ENCODE measurements around the gene PROZ. TPM values are rescaled to one million over a fixed set of nuclear protein-coding genes. Genes with fewer than 3 reads are reported as not detected.

PROZ gene
- total RNA-seq, 1 donor from 2014 or later = not detected

DNA sequence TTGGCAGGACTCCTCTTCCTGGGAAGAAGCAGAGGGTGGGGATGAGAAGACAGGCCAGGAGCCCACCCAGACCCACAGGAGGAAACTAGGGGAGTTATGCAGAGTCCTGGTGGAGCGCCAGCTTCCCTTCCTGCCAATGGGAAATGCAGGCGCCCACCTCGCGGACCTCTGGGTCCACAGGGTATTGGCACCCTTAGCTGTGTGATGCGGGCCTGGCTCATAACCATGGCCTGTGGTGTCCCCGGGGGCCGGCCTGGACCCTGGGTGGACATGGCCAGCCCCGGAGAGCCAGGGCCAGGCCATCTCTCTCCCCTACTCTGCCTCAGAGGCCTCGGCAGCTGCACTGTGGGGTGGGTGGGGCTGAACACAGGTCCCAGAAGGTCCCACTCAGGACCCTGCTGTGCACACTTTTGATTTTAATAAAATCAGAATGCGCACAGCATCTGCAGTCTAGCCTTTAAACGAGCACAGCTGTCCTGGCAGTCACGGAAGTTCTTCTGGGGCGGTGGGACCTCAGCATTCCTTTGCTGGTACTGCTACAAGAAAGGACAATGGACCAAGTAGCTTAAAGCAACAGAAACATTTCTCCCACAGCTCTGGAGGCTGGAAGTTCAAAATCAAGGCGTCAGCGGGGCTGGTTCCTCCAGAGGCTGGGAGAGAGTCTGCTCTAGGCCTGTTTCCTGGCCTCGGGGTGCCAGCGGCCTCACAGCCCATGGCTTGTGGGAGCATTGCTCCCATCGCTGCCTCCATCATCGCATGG is 34.1 kb upstream of the PROZ start:
- intact Hi-C loops (cut with micrococcal nuclease) = no loop called here
- Mint-ChIP-seq H3K27me3 (peaks cover 14% of the 10 kb centered on the region), H3K36me3 (ENCODE audit: low read depth) (no peaks in the 10 kb centered on the region), H3K27ac (no peak overlapping the region), H3K9me3 (no peaks in the 10 kb centered on the region), H3K4me1 (no peaks in the 10 kb centered on the region), H3K4me3 (no peak overlapping the region)
- no peak for DNase-seq

GRCh38 chr13:113125506-113126264 is 32.8 kb upstream of the PROZ start:
- no peaks in the 10 kb centered on the region for H3K36me3 Mint-ChIP-seq (ENCODE audit: low read depth)
- H3K4me3 Mint-ChIP-seq = no peak overlapping the region
- no peaks in the 10 kb centered on the region for H3K4me1 Mint-ChIP-seq
- intact Hi-C loops (cut with micrococcal nuclease) = no loop called here
- peaks cover 18% of the 10 kb centered on the region for H3K27me3 Mint-ChIP-seq
- no peak for DNase-seq
- H3K27ac Mint-ChIP-seq = no peak overlapping the region
- H3K9me3 Mint-ChIP-seq = no peaks in the 10 kb centered on the region

- Mint-ChIP-seq H3K4me3 (no peak overlapping the region), H3K36me3 (ENCODE audit: low read depth) (no peaks in the 10 kb centered on the region), H3K4me1 (no peaks in the 10 kb centered on the region), H3K9me3 (no peaks in the 10 kb centered on the region), H3K27ac (no peak overlapping the region), H3K27me3 (peaks cover 26% of the 10 kb centered on the region)
- no peak for DNase-seq
- intact Hi-C loops (cut with micrococcal nuclease) = no loop called here
Measured at GRCh38 chr13:113126265-113127150, 31.9 kb upstream of the PROZ start.

DNA sequence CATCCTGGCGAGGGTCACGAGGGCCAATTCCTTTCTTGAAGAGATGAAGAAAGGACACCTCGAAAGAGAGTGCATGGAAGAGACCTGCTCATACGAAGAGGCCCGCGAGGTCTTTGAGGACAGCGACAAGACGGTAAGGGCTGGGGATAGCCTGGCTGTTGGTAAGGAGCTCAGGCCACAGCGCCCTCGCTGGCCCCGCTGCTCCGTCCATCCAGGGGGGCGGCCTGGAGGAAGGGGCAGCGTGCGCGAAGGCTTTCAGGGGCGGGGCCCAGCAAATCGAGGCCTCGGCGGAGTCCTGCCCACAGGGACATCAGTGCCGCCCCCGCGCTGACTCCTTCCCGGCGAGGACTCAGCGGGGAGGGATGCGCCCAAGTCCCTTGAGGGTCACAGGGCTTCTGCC is 29.0 kb upstream of the PROZ start:
- H3K27me3 Mint-ChIP-seq = peaks cover 50% of the 10 kb centered on the region
- no peaks in the 10 kb centered on the region for H3K36me3 Mint-ChIP-seq (ENCODE audit: low read depth)
- H3K4me1 Mint-ChIP-seq = no peaks in the 10 kb centered on the region
- intact Hi-C loops (cut with micrococcal nuclease) = no loop called here
- DNase-seq = no peak
- H3K9me3 Mint-ChIP-seq = no peaks in the 10 kb centered on the region
- no peak overlapping the region for H3K4me3 Mint-ChIP-seq
- H3K27ac Mint-ChIP-seq = no peak overlapping the region

- no peak overlapping the region for H3K27ac Mint-ChIP-seq
- no peaks in the 10 kb centered on the region for H3K36me3 Mint-ChIP-seq (ENCODE audit: low read depth)
- DNase-seq = peak; percentile 72
- H3K4me3 Mint-ChIP-seq = peak overlapping the region; percentile 49
- peaks cover 50% of the 10 kb centered on the region for H3K27me3 Mint-ChIP-seq
- H3K9me3 Mint-ChIP-seq = no peaks in the 10 kb centered on the region
- intact Hi-C loops (cut with micrococcal nuclease) = no loop called here
- H3K4me1 Mint-ChIP-seq = no peaks in the 10 kb centered on the region
Measured at GRCh38 chr13:113129921-113130750, 28.3 kb upstream of the PROZ start.

GRCh38 chr13:113135281-113135760 is 23.1 kb upstream of the PROZ start:
- H3K36me3 Mint-ChIP-seq (ENCODE audit: low read depth) = no peaks in the 10 kb centered on the region
- DNase-seq = no peak
- no peaks in the 10 kb centered on the region for H3K4me1 Mint-ChIP-seq
- peaks cover 48% of the 10 kb centered on the region for H3K27me3 Mint-ChIP-seq
- no peak overlapping the region for H3K4me3 Mint-ChIP-seq
- intact Hi-C loops (cut with micrococcal nuclease) = no loop called here
- H3K9me3 Mint-ChIP-seq = no peaks in the 10 kb centered on the region
- H3K27ac Mint-ChIP-seq = no peak overlapping the region

DNA sequence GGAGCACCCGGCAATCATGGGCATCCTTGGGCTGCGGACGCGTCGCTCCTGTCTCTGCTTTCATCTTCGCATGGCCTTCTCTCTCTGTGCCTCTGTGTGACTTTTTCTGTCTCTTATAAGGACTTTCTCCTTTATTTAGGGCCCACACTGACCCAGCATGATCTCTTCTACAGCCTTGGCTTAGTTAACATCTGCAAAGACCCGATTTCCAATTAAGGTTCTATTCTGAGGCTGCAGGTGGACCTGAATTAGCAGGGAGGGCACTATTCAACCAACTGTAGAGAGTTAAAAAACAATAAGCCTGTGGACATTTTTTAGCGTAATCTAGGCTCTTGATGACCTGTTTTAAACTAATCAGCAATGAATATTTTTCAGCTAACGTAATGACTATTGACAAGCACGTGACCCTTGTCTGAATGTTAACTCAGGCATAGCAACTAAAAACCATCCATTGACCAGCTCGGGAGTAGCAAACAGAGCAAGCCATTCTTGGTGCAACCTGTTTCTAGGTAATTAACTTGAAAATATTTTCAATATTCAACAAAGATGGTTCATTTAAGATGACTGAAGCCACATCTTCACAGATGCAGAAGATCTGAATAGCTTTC is 20.7 kb upstream of the PROZ start:
- no peaks in the 10 kb centered on the region for H3K36me3 Mint-ChIP-seq (ENCODE audit: low read depth)
- no peak overlapping the region for H3K4me3 Mint-ChIP-seq
- no peaks in the 10 kb centered on the region for H3K4me1 Mint-ChIP-seq
- H3K27ac Mint-ChIP-seq = no peak overlapping the region
- peaks cover 29% of the 10 kb centered on the region for H3K27me3 Mint-ChIP-seq
- intact Hi-C loops (cut with micrococcal nuclease) = no loop called here
- no peaks in the 10 kb centered on the region for H3K9me3 Mint-ChIP-seq
- no peak for DNase-seq

GRCh38 chr13:113138792-113139551 is 19.5 kb upstream of the PROZ start:
- H3K9me3 Mint-ChIP-seq = no peaks in the 10 kb centered on the region
- intact Hi-C loops (cut with micrococcal nuclease) = no loop called here
- DNase-seq = no peak
- H3K4me1 Mint-ChIP-seq = no peaks in the 10 kb centered on the region
- peaks cover 18% of the 10 kb centered on the region for H3K27me3 Mint-ChIP-seq
- H3K27ac Mint-ChIP-seq = no peak overlapping the region
- no peaks in the 10 kb centered on the region for H3K36me3 Mint-ChIP-seq (ENCODE audit: low read depth)
- H3K4me3 Mint-ChIP-seq = no peak overlapping the region

DNA sequence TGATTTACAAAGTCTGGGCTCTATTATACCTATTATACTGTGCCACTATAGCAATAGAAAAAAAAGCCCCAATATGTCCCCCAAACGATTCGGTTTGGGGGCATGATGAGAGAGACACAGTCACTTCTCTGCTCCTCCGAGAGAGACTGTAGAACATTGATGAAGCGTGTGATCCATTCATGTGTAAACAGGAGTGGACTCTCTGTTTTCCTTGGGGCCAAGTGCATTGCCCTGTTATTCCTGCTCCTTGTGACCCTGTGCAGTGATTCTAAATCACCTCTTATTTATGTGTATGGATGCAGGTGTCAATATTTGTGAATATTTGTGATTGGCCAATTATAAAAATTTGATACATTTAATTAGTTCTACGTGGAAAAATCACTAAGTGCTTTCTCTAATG is 18.9 kb upstream of the PROZ start:
- Mint-ChIP-seq H3K27ac (no peak overlapping the region), H3K4me3 (no peak overlapping the region), H3K27me3 (peaks cover 14% of the 10 kb centered on the region), H3K4me1 (no peaks in the 10 kb centered on the region), H3K36me3 (ENCODE audit: low read depth) (no peaks in the 10 kb centered on the region), H3K9me3 (no peaks in the 10 kb centered on the region)
- DNase-seq = no peak
- intact Hi-C loops (cut with micrococcal nuclease) = no loop called here

- Mint-ChIP-seq H3K27me3 (peaks cover 9% of the 10 kb centered on the region), H3K4me1 (no peaks in the 10 kb centered on the region), H3K36me3 (ENCODE audit: low read depth) (no peaks in the 10 kb centered on the region), H3K4me3 (no peak overlapping the region), H3K9me3 (no peaks in the 10 kb centered on the region), H3K27ac (no peak overlapping the region)
- intact Hi-C loops (cut with micrococcal nuclease) = no loop called here
- no peak for DNase-seq
Measured at GRCh38 chr13:113140677-113141600, 17.5 kb upstream of the PROZ start.

DNA sequence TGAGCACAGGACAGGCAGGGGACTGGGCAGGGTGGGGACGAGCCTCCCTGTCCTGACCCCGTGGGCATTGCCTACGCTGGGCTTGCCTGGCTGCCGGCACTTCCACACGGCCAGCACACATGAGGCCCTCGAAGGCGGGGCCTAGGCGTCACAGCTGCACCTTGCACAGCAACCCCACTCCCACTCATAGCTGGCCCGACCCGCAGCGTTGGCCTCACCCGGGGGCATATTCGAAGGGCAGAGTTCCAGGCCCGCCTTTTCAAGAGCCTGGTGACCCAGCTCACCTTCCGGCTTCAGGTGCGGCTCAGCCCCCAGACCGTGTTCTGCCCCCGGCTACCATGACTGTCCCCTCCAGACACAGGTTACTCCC is 16.9 kb upstream of the PROZ start:
- H3K27me3 Mint-ChIP-seq = peaks cover 7% of the 10 kb centered on the region
- no peak overlapping the region for H3K4me3 Mint-ChIP-seq
- H3K27ac Mint-ChIP-seq = no peak overlapping the region
- no peaks in the 10 kb centered on the region for H3K36me3 Mint-ChIP-seq (ENCODE audit: low read depth)
- no peaks in the 10 kb centered on the region for H3K4me1 Mint-ChIP-seq
- DNase-seq = no peak
- intact Hi-C loops (cut with micrococcal nuclease) = no loop called here
- no peaks in the 10 kb centered on the region for H3K9me3 Mint-ChIP-seq

- no peak overlapping the region for H3K4me3 Mint-ChIP-seq
- H3K27ac Mint-ChIP-seq = no peak overlapping the region
- no peaks in the 10 kb centered on the region for H3K4me1 Mint-ChIP-seq
- no peaks in the 10 kb centered on the region for H3K36me3 Mint-ChIP-seq (ENCODE audit: low read depth)
- H3K9me3 Mint-ChIP-seq = no peaks in the 10 kb centered on the region
- intact Hi-C loops (cut with micrococcal nuclease) = no loop called here
- H3K27me3 Mint-ChIP-seq = peaks cover 4% of the 10 kb centered on the region
- no peak for DNase-seq
Measured at GRCh38 chr13:113142876-113143275, 15.6 kb upstream of the PROZ start.
